Measurements from ENCODE around the gene TSKU.

Gene TSKU

GRCh38 chr11:76798202-76798581 is 15.0 kb downstream of the TSKU start:
- no peak for DNase-seq (ENCODE audit: low read depth, low spot score)
- no peak overlapping the region for H3K4me3 ChIP-seq (ENCODE audit: low read depth, low read length)
- POLR2A ChIA-PET, result no interaction called here
- no peak for TF ChIP-seq CTCF (IDR thresholded peaks at IDR 0.05; ENCODE audit: insufficient read depth, low read length, missing control alignments)
- CTCF ChIA-PET, result interaction anchor here (0.7 to 10.0 kb wide), 24 partner anchors 8 to 122 kb away, joined by 3 to 419 read pairs (median 7); no protein-coding TSS in a partner anchor

GRCh38 chr11:76798671-76799065 is 15.5 kb downstream of the TSKU start:
- no peak overlapping the region; the same call in 1 of the 2 replicates for H3K4me3 ChIP-seq (ENCODE audit: low read depth, low read length)
- POLR2A ChIA-PET, result no interaction called here
- no peak for TF ChIP-seq CTCF (IDR thresholded peaks at IDR 0.05; ENCODE audit: insufficient read depth, low read length, missing control alignments)
- no peak for DNase-seq (ENCODE audit: low read depth, low spot score)
- CTCF ChIA-PET, result interaction anchor here (0.5 to 10.0 kb wide), 23 partner anchors 9 to 353 kb away, joined by 3 to 419 read pairs (median 7); no protein-coding TSS in a partner anchor

DNA sequence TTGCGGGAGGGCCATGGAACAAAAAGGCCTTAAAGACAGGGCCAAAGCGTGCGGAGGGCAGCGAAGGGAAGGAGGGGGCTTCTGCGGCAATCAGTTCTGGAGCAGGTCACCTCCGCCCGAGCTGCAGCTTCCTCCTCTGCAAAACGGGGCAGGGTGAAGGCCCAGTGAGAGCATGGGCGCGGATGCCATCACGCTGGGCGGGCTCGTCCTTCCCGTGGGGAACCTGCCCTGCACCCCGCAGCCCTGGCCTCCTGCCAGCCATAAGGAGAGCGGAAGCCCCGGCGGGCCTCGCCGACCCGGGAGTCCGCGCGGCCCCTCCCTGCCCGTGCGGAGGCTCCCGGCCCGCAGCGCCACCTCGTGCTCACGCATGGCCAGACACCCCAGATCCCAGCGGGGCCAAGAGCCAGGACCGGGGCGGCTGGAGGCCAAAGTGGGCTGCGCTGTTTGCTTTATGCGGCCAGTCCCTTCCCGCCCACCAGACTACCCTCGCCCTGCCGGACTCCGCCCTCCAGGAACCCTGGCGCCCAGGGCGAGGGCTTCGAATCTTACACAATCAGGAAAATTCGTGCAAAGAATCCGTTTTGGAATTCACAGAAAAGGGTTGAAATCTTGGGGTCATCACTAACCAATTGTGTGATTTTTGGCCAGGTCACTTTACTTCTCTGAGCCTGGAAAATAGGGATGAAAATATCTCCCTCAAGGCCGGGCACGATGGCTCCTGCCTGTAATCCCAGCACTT is 16.1 kb downstream of the TSKU start:
- peak overlapping the region; percentile 18 for H3K4me3 ChIP-seq (ENCODE audit: low read depth, low read length)
- POLR2A ChIA-PET, result no interaction called here
- no peak for DNase-seq (ENCODE audit: low read depth, low spot score)

DNA sequence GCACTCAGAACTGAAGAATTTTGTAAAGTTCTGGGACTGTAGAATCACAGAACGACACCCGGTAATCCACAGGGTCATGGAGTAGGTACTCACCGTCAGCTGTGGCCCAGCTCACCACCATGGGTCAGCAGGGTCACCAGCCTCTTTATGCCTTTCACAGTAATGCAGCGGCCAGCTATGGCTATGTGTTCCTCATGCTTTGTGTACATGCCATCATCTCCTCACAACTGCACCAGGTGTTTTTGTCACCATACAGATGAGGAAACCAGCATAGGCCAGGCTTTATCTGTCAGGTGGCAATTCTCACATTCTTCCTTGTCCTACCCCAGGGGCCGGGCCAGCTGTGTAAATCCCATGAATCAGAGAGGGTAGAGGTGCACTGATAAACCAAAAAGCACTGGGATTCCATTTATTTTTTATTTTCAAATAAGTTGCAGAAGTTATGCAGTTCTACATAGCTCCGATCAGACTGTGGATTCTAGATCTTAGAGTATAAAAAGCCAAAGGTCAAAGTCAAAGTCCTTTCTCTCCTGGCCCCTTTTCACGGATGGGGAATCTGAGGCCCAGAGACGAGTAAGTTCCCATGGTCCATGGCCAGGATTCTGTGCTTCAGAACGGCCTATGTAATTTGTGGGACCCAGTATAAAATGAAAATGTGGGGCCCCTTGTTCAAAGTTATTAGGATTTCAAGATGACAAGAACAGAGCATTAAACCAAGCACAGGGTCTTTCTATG is 17.5 kb downstream of the TSKU start:
- no peak overlapping the region for H3K4me3 ChIP-seq (ENCODE audit: low read depth, low read length)
- DNase-seq (ENCODE audit: low read depth, low spot score), result no peak
- ChIA-PET POLR2A (no interaction called here), CTCF (interaction anchor here (0.9 to 10.0 kb wide), 9 partner anchors 9 to 159 kb away, joined by 3 to 419 read pairs (median 3); no protein-coding TSS in a partner anchor)
- TF ChIP-seq CTCF (IDR thresholded peaks at IDR 0.05; ENCODE audit: insufficient read depth, low read length, missing control alignments), result no peak

More for the DNA sequence above, 16.1 kb downstream of the TSKU start:
- peak; percentile 92 for TF ChIP-seq CTCF (IDR thresholded peaks at IDR 0.05; ENCODE audit: insufficient read depth, low read length, missing control alignments)
- CTCF ChIA-PET, result interaction anchor here (0.5 to 10.0 kb wide), 27 partner anchors 7 to 353 kb away, joined by 3 to 419 read pairs (median 7); no protein-coding TSS in a partner anchor

DNA sequence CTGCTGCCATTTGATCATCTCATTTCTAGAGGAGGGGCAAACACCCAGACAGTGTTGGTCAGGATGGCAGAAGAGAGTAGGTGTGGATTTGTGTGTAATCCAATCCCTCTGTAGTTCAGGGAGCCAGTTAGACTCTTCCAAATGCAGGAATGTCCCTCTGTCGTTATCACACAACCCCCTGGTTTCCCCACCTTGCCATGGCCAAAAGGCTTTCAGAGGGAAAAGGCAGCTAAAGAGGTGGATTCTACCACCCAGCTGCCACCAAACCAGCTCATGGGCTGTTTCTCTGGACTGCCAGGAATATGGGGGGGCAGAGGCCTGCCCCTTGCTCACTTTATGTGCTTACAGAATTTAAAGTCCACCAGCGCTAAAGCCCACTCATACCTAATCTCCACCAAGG is 18.1 kb downstream of the TSKU start:
- no peak for DNase-seq (ENCODE audit: low read depth, low spot score)
- ChIA-PET CTCF (interaction anchor here (1.3 to 10.0 kb wide), 6 partner anchors 9 to 119 kb away, joined by 3 to 419 read pairs (median 48); no protein-coding TSS in a partner anchor), POLR2A (no interaction called here)
- TF ChIP-seq CTCF (IDR thresholded peaks at IDR 0.05; ENCODE audit: insufficient read depth, low read length, missing control alignments), result no peak
- no peak overlapping the region for H3K4me3 ChIP-seq (ENCODE audit: low read depth, low read length)

- POLR2A ChIA-PET, result no interaction called here
- no peak for TF ChIP-seq CTCF (IDR thresholded peaks at IDR 0.05; ENCODE audit: insufficient read depth, low read length, missing control alignments)
- CTCF ChIA-PET, result interaction anchor here (0.6 to 10.0 kb wide), 11 partner anchors 8 to 118 kb away, joined by 3 to 419 read pairs (median 3); no protein-coding TSS in a partner anchor
- H3K4me3 ChIP-seq (ENCODE audit: low read depth, low read length), result no peak overlapping the region
- DNase-seq (ENCODE audit: low read depth, low spot score), result no peak
Measured at GRCh38 chr11:76801736-76802135, 18.6 kb downstream of the TSKU start.

All from AG04449 (cell line).